WTC11 (cell line): ENCODE measurements around the gene CPNE5. TPM values are rescaled to one million over a fixed set of nuclear protein-coding genes. Genes with fewer than 3 reads are reported as not detected.
A peak's percentile ranks its signal among the peaks of the same experiment; 100 is the strongest.

Experiments used
- ATAC-seq: fragments of 200-7000 bp; cut with Tn5 transposase; 2 replicates; pipeline ENCODE4 v1.10.0; 2021; ENCODE audit warnings: mild to moderate bottlenecking, moderate library complexity
- CTCF ChIA-PET: fragments of 300-600 bp; sonication (Branson Sonifier 250); formaldehyde crosslinking; loops from one replicate; lab custom pipeline; 2021; ENCODE audit warnings: antibody characterized with exemption; lab: Charles Lee
- POLR2A ChIA-PET: fragments of 350-600 bp; sonication (Branson Sonifier 250); formaldehyde crosslinking; loops from one replicate; lab custom pipeline; 2021; ENCODE audit warnings: antibody characterized with exemption; lab: Charles Lee
- DNase-seq: peaks from one replicate; pipeline ENCODE4 v3.0.0; 2021; ENCODE audit warnings: low spot score
- H3K27ac Mint-ChIP-seq: 2 replicates; pipeline ENCODE4 v1.8.0; 2021; ENCODE audit warnings: mixed read lengths
- H3K27me3 Mint-ChIP-seq: 2 replicates; pipeline ENCODE4 v1.8.0; 2021; ENCODE audit warnings: low read depth, mild to moderate bottlenecking, moderate library complexity, mixed read lengths
- H3K36me3 Mint-ChIP-seq: 2 replicates; pipeline ENCODE4 v1.8.0; 2021; ENCODE audit warnings: mixed read lengths
- H3K4me1 Mint-ChIP-seq: 2 replicates; pipeline ENCODE4 v1.8.0; 2022; ENCODE audit warnings: mixed read lengths
- H3K4me3 Mint-ChIP-seq: 2 replicates; pipeline ENCODE4 v1.8.0; 2021; ENCODE audit warnings: mild to moderate bottlenecking, moderate library complexity, mixed read lengths
- H3K9me3 Mint-ChIP-seq: 2 replicates; pipeline ENCODE4 v1.8.0; 2021; ENCODE audit warnings: mixed read lengths
- CBFB ChIP-seq: sonication (generic); formaldehyde crosslinking; IDR thresholded peaks from 2 replicates; pipeline ENCODE4 v1.8.1; 2022; ENCODE audit warnings: mild to moderate bottlenecking, low read depth, missing genetic modification reagents
- GTF2I ChIP-seq: fragments of 250-450 bp; sonication (Bioruptor Pico); conservative IDR thresholded peaks from 2 replicates; pipeline ENCODE4 v1.4.0; 2021; ENCODE audit warnings: mild to moderate bottlenecking
- HMGA2 ChIP-seq: fragments of 250-450 bp; sonication (Bioruptor Pico); IDR thresholded peaks from 2 replicates; pipeline ENCODE4 v1.4.0; 2021; ENCODE audit warnings: mild to moderate bottlenecking, moderate library complexity
- NFYB ChIP-seq: sonication (generic); formaldehyde crosslinking; conservative IDR thresholded peaks from 2 replicates; pipeline ENCODE4 v1.8.0; 2022; ENCODE audit warnings: low read depth, missing genetic modification reagents
- PRRX2 ChIP-seq: fragments of 250-450 bp; sonication (Bioruptor Pico); IDR thresholded peaks from 2 replicates; pipeline ENCODE4 v1.8.0; 2021; ENCODE audit warnings: mild to moderate bottlenecking
- ZNF263 ChIP-seq: sonication (generic); formaldehyde crosslinking; IDR thresholded peaks from 2 replicates; pipeline ENCODE4 v1.8.1; 2022; ENCODE audit warnings: low read depth, mild to moderate bottlenecking, moderate library complexity, missing genetic modification reagents
- total RNA-seq: library from RNA; stranded (reverse); gene quantifications from 3 replicates; pipeline ENCODE4 v1.2.3, GENCODE V29; 2021
- TF ChIP-seq, protein P1 (sequence below): sonication (generic); formaldehyde crosslinking; IDR thresholded peaks from 2 replicates; pipeline ENCODE4 v1.8.0; 2023; ENCODE audit warnings: missing genetic modification reagents, mild to moderate bottlenecking, borderline replicate concordance
- TF ChIP-seq, protein P2 (sequence below): sonication (generic); formaldehyde crosslinking; conservative IDR thresholded peaks from 2 replicates; pipeline ENCODE4 v1.8.1; 2022; ENCODE audit warnings: mild to moderate bottlenecking, missing genetic modification reagents
- TF ChIP-seq, protein P3 (sequence below): fragments of 250-450 bp; sonication (Bioruptor Pico); IDR thresholded peaks from 2 replicates; pipeline ENCODE4 v1.8.0; 2021; ENCODE audit warnings: mild to moderate bottlenecking
- TF ChIP-seq, protein P4 (sequence below): sonication (generic); formaldehyde crosslinking; IDR thresholded peaks from 2 replicates; pipeline ENCODE4 v1.8.1; 2023; ENCODE audit warnings: mild to moderate bottlenecking, moderate library complexity, missing genetic modification reagents
- TF ChIP-seq, protein P5 (sequence below): sonication (generic); formaldehyde crosslinking; IDR thresholded peaks from 2 replicates; pipeline ENCODE4 v1.8.0; 2022; ENCODE audit warnings: mild to moderate bottlenecking, missing genetic modification reagents
- TF ChIP-seq, protein P6 (sequence below): sonication (generic); formaldehyde crosslinking; IDR thresholded peaks from 2 replicates; pipeline ENCODE4 v1.8.0; 2023; ENCODE audit warnings: missing genetic modification reagents

Gene CPNE5
- total RNA-seq, 1 experiment from 2014 or later = 0.44 TPM

DNA sequence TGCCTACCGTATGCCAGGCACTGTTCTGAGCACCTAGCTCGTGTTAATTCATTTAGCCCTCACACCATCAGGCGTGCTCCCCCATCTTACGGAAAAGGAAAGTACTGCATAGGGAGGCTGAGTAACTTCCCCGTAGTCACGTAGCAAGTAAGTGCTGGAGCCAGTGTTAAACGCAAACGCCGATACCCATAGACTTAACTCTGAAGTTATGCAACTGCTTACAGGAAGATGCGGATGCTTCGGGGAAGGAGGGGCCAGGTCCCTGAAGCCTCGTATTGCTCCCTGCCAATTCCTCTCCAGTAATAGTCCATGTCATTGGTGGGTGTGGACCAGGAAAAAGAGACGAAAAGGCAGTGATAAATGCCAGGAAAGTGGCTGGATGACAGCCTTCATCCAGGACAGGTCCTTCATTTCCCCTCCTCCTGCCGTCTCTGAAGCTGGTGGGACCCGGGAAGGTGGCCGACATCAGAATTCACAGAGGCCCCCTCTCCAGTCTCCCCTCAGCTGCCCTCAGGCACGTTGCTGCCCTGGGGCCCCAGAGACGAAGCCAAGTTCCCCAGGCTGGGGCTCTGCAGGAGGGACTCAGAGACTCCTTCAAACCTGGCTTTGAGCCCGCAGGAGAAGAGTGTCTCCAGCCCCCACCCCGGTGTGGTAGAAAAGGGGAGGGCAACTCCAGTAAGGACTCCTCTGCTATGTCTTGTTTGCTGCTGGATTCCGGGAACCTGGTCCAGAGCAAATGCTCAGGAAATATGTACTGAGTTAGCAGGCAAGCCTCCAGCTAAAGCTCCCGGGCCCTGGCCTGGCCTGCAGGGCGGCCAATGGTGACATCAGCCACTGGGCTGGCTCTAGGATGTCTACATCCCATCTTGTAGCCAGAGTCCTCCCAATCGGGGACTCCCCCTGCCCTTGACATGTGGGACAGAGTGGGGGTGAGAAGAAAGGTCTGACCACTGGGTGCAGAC lies 103.9 kb downstream of the CPNE5 start:
- POLR2A ChIA-PET = interaction anchor here (0.6 kb wide), 2 partner anchors 23 to 24 kb away, joined by 3 read pairs; no protein-coding TSS in a partner anchor
- TF ChIP-seq, protein P1, sequence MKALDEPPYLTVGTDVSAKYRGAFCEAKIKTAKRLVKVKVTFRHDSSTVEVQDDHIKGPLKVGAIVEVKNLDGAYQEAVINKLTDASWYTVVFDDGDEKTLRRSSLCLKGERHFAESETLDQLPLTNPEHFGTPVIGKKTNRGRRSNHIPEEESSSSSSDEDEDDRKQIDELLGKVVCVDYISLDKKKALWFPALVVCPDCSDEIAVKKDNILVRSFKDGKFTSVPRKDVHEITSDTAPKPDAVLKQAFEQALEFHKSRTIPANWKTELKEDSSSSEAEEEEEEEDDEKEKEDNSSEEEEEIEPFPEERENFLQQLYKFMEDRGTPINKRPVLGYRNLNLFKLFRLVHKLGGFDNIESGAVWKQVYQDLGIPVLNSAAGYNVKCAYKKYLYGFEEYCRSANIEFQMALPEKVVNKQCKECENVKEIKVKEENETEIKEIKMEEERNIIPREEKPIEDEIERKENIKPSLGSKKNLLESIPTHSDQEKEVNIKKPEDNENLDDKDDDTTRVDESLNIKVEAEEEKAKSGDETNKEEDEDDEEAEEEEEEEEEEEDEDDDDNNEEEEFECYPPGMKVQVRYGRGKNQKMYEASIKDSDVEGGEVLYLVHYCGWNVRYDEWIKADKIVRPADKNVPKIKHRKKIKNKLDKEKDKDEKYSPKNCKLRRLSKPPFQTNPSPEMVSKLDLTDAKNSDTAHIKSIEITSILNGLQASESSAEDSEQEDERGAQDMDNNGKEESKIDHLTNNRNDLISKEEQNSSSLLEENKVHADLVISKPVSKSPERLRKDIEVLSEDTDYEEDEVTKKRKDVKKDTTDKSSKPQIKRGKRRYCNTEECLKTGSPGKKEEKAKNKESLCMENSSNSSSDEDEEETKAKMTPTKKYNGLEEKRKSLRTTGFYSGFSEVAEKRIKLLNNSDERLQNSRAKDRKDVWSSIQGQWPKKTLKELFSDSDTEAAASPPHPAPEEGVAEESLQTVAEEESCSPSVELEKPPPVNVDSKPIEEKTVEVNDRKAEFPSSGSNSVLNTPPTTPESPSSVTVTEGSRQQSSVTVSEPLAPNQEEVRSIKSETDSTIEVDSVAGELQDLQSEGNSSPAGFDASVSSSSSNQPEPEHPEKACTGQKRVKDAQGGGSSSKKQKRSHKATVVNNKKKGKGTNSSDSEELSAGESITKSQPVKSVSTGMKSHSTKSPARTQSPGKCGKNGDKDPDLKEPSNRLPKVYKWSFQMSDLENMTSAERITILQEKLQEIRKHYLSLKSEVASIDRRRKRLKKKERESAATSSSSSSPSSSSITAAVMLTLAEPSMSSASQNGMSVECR (CRISPR knock-in tag) = no peak
- TF ChIP-seq, protein P2, sequence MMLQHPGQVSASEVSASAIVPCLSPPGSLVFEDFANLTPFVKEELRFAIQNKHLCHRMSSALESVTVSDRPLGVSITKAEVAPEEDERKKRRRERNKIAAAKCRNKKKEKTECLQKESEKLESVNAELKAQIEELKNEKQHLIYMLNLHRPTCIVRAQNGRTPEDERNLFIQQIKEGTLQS = no peak
- TF ChIP-seq, protein P3, sequence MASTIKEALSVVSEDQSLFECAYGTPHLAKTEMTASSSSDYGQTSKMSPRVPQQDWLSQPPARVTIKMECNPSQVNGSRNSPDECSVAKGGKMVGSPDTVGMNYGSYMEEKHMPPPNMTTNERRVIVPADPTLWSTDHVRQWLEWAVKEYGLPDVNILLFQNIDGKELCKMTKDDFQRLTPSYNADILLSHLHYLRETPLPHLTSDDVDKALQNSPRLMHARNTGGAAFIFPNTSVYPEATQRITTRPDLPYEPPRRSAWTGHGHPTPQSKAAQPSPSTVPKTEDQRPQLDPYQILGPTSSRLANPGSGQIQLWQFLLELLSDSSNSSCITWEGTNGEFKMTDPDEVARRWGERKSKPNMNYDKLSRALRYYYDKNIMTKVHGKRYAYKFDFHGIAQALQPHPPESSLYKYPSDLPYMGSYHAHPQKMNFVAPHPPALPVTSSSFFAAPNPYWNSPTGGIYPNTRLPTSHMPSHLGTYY (CRISPR knock-in tag) = no peak
- no peak for TF ChIP-seq CBFB
- TF ChIP-seq, protein P4, sequence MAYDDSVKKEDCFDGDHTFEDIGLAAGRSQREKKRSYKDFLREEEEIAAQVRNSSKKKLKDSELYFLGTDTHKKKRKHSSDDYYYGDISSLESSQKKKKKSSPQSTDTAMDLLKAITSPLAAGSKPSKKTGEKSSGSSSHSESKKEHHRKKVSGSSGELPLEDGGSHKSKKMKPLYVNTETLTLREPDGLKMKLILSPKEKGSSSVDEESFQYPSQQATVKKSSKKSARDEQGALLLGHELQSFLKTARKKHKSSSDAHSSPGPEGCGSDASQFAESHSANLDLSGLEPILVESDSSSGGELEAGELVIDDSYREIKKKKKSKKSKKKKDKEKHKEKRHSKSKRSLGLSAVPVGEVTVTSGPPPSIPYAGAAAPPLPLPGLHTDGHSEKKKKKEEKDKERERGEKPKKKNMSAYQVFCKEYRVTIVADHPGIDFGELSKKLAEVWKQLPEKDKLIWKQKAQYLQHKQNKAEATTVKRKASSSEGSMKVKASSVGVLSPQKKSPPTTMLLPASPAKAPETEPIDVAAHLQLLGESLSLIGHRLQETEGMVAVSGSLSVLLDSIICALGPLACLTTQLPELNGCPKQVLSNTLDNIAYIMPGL = no peak
- TF ChIP-seq ZNF263 = no peak
- no peak for TF ChIP-seq GTF2I
- no peak for TF ChIP-seq NFYB (CRISPR knock-in tag)
- TF ChIP-seq, protein P5, sequence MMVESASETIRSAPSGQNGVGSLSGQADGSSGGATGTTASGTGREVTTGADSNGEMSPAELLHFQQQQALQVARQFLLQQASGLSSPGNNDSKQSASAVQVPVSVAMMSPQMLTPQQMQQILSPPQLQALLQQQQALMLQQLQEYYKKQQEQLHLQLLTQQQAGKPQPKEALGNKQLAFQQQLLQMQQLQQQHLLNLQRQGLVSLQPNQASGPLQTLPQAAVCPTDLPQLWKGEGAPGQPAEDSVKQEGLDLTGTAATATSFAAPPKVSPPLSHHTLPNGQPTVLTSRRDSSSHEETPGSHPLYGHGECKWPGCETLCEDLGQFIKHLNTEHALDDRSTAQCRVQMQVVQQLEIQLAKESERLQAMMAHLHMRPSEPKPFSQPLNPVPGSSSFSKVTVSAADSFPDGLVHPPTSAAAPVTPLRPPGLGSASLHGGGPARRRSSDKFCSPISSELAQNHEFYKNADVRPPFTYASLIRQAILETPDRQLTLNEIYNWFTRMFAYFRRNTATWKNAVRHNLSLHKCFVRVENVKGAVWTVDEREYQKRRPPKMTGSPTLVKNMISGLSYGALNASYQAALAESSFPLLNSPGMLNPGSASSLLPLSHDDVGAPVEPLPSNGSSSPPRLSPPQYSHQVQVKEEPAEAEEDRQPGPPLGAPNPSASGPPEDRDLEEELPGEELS (CRISPR knock-in tag) = no peak
- TF ChIP-seq PRRX2 (CRISPR knock-in tag) = no peak
- no peak for TF ChIP-seq HMGA2 (CRISPR knock-in tag)
- TF ChIP-seq, protein P6, sequence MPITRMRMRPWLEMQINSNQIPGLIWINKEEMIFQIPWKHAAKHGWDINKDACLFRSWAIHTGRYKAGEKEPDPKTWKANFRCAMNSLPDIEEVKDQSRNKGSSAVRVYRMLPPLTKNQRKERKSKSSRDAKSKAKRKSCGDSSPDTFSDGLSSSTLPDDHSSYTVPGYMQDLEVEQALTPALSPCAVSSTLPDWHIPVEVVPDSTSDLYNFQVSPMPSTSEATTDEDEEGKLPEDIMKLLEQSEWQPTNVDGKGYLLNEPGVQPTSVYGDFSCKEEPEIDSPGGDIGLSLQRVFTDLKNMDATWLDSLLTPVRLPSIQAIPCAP = no peak
- TF ChIP-seq, all 79 proteins: peak for 0
- Mint-ChIP-seq H3K9me3 (no peaks in the 10 kb centered on the region), H3K36me3 (no peaks in the 10 kb centered on the region), H3K4me1 (peaks cover 16% of the 10 kb centered on the region), H3K27ac (no peak overlapping the region), H3K27me3 (no peaks in the 10 kb centered on the region), H3K4me3 (no peak overlapping the region)
- ATAC-seq (peak; percentile 26), DNase-seq (no peak)
- CTCF ChIA-PET = interaction anchor here (1.0 to 2.3 kb wide), 8 partner anchors 10 to 150 kb away, joined by 3 to 16 read pairs (median 3); partner anchors contain the start of gene C6orf89
